SK-N-SH treated with all-trans-retinoic acid at 6 μM for 48 hours (cell line): ENCODE data around the gene POLDIP2.

Experiments used
- ATAC-seq: fragments of 200-7000 bp; cut with Tn5 transposase; 3 replicates; pipeline ENCODE4 v1.9.1; 2020; ENCODE audit warnings: mild to moderate bottlenecking, moderate library complexity
- ARNTL ChIP-seq: fragments of 450-650 bp; formaldehyde crosslinking; IDR thresholded peaks from 2 replicates; pipeline ENCODE4 v1.5.0; 2020; ENCODE audit warnings: low read depth, mild to moderate bottlenecking, moderate library complexity, borderline replicate concordance
- BACH2 ChIP-seq: fragments of 250-450 bp; sonication (Bioruptor Pico); IDR thresholded peaks from 2 replicates; pipeline ENCODE4 v1.9.0; 2021; ENCODE audit warnings: mild to moderate bottlenecking, borderline replicate concordance
- CREB5 ChIP-seq: fragments of 250-450 bp; sonication (Bioruptor Pico); IDR thresholded peaks from 2 replicates; pipeline ENCODE4 v1.5.1; 2020; ENCODE audit warnings: low read depth, mild to moderate bottlenecking, moderate library complexity
- CSDC2 ChIP-seq: fragments of 250-450 bp; sonication (Bioruptor Pico); IDR thresholded peaks from 2 replicates; pipeline ENCODE4 v1.5.0; 2020; ENCODE audit warnings: mild to moderate bottlenecking, moderate library complexity
- CSRNP3 ChIP-seq: fragments of 250-450 bp; sonication (Bioruptor Pico); IDR thresholded peaks from 2 replicates; pipeline ENCODE4 v1.5.1; 2021; ENCODE audit warnings: mild to moderate bottlenecking, moderate library complexity
- ESRRG ChIP-seq: fragments of 250-450 bp; sonication (Bioruptor Pico); IDR thresholded peaks from 2 replicates; pipeline ENCODE4 v1.6.1; 2021; ENCODE audit warnings: mild to moderate bottlenecking
- ISL1 ChIP-seq: fragments of 250-450 bp; sonication (Bioruptor Pico); IDR thresholded peaks from 2 replicates; pipeline ENCODE4 v2.1.2; 2022; ENCODE audit warnings: mild to moderate bottlenecking, moderate library complexity
- OSR1 ChIP-seq: fragments of 250-450 bp; sonication (Bioruptor Pico); IDR thresholded peaks from 2 replicates; pipeline ENCODE4 v1.8.0; 2022; ENCODE audit warnings: moderate library complexity, mild to moderate bottlenecking, inconsistent platforms
- POU6F1 ChIP-seq: fragments of 250-450 bp; sonication (Bioruptor Pico); IDR thresholded peaks from 2 replicates; pipeline ENCODE4 v1.8.0; 2021; ENCODE audit warnings: low read depth, mild to moderate bottlenecking, moderate library complexity, borderline replicate concordance
- PPARA ChIP-seq: fragments of 250-450 bp; sonication (Bioruptor Pico); IDR thresholded peaks from 2 replicates; pipeline ENCODE4 v1.5.0; 2020; ENCODE audit warnings: mild to moderate bottlenecking, borderline replicate concordance
- TCF4 ChIP-seq: fragments of 250-450 bp; sonication (Bioruptor Pico); IDR thresholded peaks from 2 replicates; pipeline ENCODE4 v1.8.0; 2021; ENCODE audit warnings: mild to moderate bottlenecking, moderate library complexity, borderline replicate concordance
- TSHZ2 ChIP-seq: fragments of 250-450 bp; sonication (Bioruptor Pico); IDR thresholded peaks from 2 replicates; pipeline ENCODE4 v1.5.0; 2020; ENCODE audit warnings: mild to moderate bottlenecking, moderate library complexity
- ZC3H10 ChIP-seq: fragments of 250-450 bp; sonication (Bioruptor Pico); IDR thresholded peaks from 2 replicates; pipeline ENCODE4 v1.5.1; 2021; ENCODE audit warnings: mild to moderate bottlenecking, moderate library complexity
- ZFP30 ChIP-seq: fragments of 450-650 bp; formaldehyde crosslinking; IDR thresholded peaks from 2 replicates; pipeline ENCODE4 v1.5.0; 2022; ENCODE audit warnings: mild to moderate bottlenecking, moderate library complexity
- ZNF565 ChIP-seq: fragments of 450-650 bp; formaldehyde crosslinking; conservative IDR thresholded peaks from 2 replicates; pipeline ENCODE4 v1.5.0; 2020; ENCODE audit warnings: low read depth, mild to moderate bottlenecking, moderate library complexity
- ZNF70 ChIP-seq: fragments of 450-650 bp; formaldehyde crosslinking; IDR thresholded peaks from 2 replicates; pipeline ENCODE4 v1.5.0; 2020; ENCODE audit warnings: mild to moderate bottlenecking, moderate library complexity
- TF ChIP-seq, protein P1 (sequence below): fragments of 250-450 bp; sonication (Bioruptor Pico); IDR thresholded peaks from 2 replicates; pipeline ENCODE4 v1.8.0; 2020; ENCODE audit warnings: mild to moderate bottlenecking, moderate library complexity, borderline replicate concordance

POLDIP2 gene

GRCh38 chr17:28343491-28343932 lies 13.8 kb downstream of the POLDIP2 start:
- TF ChIP-seq TCF4: no peak
- no peak for TF ChIP-seq POU6F1 (CRISPR knock-in tag)
- TF ChIP-seq ESRRG (CRISPR knock-in tag): no peak
- TF ChIP-seq CREB5 (CRISPR knock-in tag): no peak
- no peak for TF ChIP-seq ISL1 (CRISPR knock-in tag)
- no peak for TF ChIP-seq CSRNP3
- no peak for TF ChIP-seq BACH2
- no peak for TF ChIP-seq ZC3H10 (CRISPR knock-in tag)
- ATAC-seq: no peak

DNA sequence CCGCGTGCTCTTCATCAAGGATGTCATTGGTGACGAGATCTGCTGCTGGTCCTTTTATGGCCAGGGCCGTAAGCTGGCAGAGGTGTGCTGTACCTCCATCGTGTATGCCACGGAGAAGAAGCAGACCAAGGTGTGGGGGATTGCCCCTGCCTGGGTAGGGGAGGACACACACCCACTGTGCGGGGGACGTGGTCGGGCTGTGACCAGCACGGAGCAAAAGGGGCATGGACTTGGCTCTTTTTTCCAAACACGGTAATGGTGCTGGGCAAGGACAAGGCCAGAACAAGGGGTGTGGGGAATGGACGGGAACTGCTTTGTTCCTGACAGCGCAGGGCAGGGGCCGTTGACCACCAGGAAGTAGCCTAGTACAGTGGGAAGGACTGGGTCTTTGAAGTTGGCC lies 15.0 kb downstream of the POLDIP2 start:
- TF ChIP-seq PPARA (CRISPR knock-in tag) (no peak), ZC3H10 (CRISPR knock-in tag) (no peak), ZNF70 (CRISPR knock-in tag) (no peak), CREB5 (CRISPR knock-in tag) (no peak)
- no peak for ATAC-seq

DNA sequence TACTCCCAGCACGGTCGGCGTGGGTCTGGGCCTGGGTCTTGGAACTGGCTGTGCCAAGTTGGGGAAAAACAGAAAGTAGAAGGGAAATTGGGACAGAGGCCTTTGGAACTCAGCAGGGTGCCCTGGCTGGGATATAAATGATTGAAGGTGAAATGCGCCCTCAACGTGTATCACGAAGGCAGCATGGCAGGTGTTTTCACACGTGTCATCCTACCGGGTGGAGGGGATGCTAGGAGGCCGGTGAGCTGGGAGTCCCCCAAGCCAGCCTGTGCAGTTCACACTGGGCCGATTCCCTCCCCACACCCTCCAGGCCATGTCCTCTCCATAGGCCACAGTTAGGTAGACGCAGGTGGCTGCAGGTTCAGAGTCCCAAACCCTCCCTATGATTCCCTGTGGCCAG lies 15.8 kb downstream of the POLDIP2 start:
- TF ChIP-seq TCF4 (no peak), ISL1 (CRISPR knock-in tag) (no peak), CSDC2 (CRISPR knock-in tag) (no peak), BACH2 (no peak), TSHZ2 (CRISPR knock-in tag) (no peak), POU6F1 (CRISPR knock-in tag) (no peak), CSRNP3 (no peak), ESRRG (CRISPR knock-in tag) (no peak), ARNTL (CRISPR knock-in tag) (no peak), ZNF565 (no peak), ZFP30 (CRISPR knock-in tag) (no peak), OSR1 (CRISPR knock-in tag) (no peak), ZC3H10 (CRISPR knock-in tag) (no peak), PPARA (CRISPR knock-in tag) (no peak)
- TF ChIP-seq, protein P1, sequence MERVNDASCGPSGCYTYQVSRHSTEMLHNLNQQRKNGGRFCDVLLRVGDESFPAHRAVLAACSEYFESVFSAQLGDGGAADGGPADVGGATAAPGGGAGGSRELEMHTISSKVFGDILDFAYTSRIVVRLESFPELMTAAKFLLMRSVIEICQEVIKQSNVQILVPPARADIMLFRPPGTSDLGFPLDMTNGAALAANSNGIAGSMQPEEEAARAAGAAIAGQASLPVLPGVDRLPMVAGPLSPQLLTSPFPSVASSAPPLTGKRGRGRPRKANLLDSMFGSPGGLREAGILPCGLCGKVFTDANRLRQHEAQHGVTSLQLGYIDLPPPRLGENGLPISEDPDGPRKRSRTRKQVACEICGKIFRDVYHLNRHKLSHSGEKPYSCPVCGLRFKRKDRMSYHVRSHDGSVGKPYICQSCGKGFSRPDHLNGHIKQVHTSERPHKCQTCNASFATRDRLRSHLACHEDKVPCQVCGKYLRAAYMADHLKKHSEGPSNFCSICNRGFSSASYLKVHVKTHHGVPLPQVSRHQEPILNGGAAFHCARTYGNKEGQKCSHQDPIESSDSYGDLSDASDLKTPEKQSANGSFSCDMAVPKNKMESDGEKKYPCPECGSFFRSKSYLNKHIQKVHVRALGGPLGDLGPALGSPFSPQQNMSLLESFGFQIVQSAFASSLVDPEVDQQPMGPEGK: no peak
- TF ChIP-seq, all 23 proteins: peak for 0
- no peak for ATAC-seq
